ENCODE data around the gene INS.

DNA sequence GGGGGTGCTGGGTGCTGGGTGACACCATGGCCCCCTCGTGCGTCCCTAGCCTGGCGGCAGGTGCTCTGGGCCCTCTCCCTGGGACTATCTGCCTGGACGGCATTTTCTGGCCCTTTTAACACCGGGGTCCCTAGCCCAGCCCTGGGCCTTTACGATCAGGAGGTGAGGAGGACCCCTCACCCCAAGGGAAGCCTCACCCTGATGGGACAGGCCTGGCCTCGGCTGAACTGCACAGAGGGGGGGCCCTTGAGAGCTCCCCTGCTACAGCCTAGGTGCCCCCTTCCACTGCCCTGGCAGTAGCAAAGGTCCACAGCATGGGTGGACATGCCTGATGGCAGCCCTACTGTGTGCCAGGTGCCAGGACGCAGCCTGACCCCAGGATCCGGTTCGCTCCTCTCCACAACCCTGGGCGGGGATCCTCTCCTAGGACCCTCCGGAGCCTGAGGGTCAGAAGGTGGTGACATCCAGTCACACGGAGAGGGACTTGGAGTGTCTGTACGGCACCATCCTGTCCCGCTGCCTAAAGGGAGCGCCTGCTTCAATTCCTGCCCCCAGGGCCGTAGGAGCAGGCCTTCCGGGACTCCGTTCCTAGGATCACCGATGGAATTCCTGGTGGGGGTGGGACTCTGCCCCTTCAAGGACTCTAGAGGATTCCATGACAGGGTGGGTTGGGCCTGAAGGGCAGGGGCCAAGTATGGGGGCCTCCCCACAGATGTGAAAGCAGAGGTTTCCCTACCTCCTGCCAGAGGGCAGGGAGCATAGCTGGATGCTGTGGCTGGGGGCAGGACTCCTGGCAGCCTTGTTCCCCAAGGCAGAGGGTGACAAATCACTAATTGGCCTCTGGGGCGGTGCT lies 43.6 kb upstream of the INS start:
- TF ChIP-seq USF2 (IDR thresholded peaks at IDR 0.05; ENCODE audit: low read depth, low read length) (no peak), SMC3 (IDR thresholded peaks at IDR 0.05; ENCODE audit: low read depth, low read length) (no peak), POLR2A (IDR thresholded peaks at IDR 0.05; ENCODE audit: low read depth, low read length) (no peak), CTCF (conservative IDR thresholded peaks at IDR 0.05; ENCODE audit: low read depth, low read length) (no peak), RFX5 (IDR thresholded peaks at IDR 0.05; ENCODE audit: low read depth, low read length) (no peak)

Data from IMR-90 (cell line).